Activated CD8-positive, alpha-beta memory T cell treated with anti-CD3 and anti-CD28 coated beads for 24 hours (primary cell): ENCODE measurements around the gene NRP2.

Source experiments
- DNase-seq: peaks from one replicate; pipeline ENCODE4 v3.0.0-alpha.2; 2020

NRP2 gene

GRCh38 chr2:205734436-205735037 lies 52.2 kb downstream of the NRP2 start:
- no peak for DNase-seq

- no peak for DNase-seq
Measured at GRCh38 chr2:205738117-205738968, 56.0 kb downstream of the NRP2 start.

GRCh38 chr2:205739620-205740019 lies 57.3 kb downstream of the NRP2 start:
- DNase-seq, result no peak

GRCh38 chr2:205740381-205740780 lies 58.1 kb downstream of the NRP2 start:
- no peak for DNase-seq

- no peak for DNase-seq
Measured at GRCh38 chr2:205741256-205741978, 59.1 kb downstream of the NRP2 start.

GRCh38 chr2:205743137-205743536 lies 60.8 kb downstream of the NRP2 start:
- no peak for DNase-seq

GRCh38 chr2:205744074-205744591 lies 61.8 kb downstream of the NRP2 start:
- DNase-seq, result no peak

GRCh38 chr2:205745661-205746419 lies 63.5 kb downstream of the NRP2 start:
- no peak for DNase-seq

- DNase-seq, result no peak
Measured at GRCh38 chr2:205746420-205746785, 64.1 kb downstream of the NRP2 start.

- no peak for DNase-seq
Measured at GRCh38 chr2:205747829-205748386, 65.6 kb downstream of the NRP2 start.

- DNase-seq, result no peak
Measured at GRCh38 chr2:205748639-205749038, 66.3 kb downstream of the NRP2 start.

GRCh38 chr2:205749078-205749477 lies 66.8 kb downstream of the NRP2 start:
- no peak for DNase-seq

GRCh38 chr2:205750797-205751196 lies 68.5 kb downstream of the NRP2 start:
- DNase-seq, result no peak

- no peak for DNase-seq
Measured at GRCh38 chr2:205751569-205752031, 69.3 kb downstream of the NRP2 start.

- DNase-seq, result no peak
Measured at GRCh38 chr2:205752296-205752820, 70.1 kb downstream of the NRP2 start.

- DNase-seq, result no peak
Measured at GRCh38 chr2:205752924-205753323, 70.6 kb downstream of the NRP2 start.

GRCh38 chr2:205754285-205754923 lies 72.1 kb downstream of the NRP2 start:
- DNase-seq, result no peak

- DNase-seq, result no peak
Measured at GRCh38 chr2:205754924-205755321, 72.6 kb downstream of the NRP2 start.

GRCh38 chr2:205755923-205756322 lies 73.6 kb downstream of the NRP2 start:
- no peak for DNase-seq

GRCh38 chr2:205757271-205757670 lies 75.0 kb downstream of the NRP2 start:
- no peak for DNase-seq

- DNase-seq, result no peak
Measured at GRCh38 chr2:205758051-205758450, 75.8 kb downstream of the NRP2 start.

- DNase-seq, result no peak
Measured at GRCh38 chr2:205758500-205758899, 76.2 kb downstream of the NRP2 start.
